Keratinocyte (primary cell): ENCODE data around the gene CYP39A1.

Experiments used
- EZH2 ChIP-seq: IDR thresholded peaks from one replicate; pipeline ENCODE4 v1.6.1; 2012; ENCODE audit warnings: inconsistent platforms, mild to moderate bottlenecking, low read length, moderate library complexity
- TF ChIP-seq, protein P1 (sequence below), 3 experiments: IDR thresholded peaks in 1 of 3; conservative IDR thresholded peaks in 1 of 3; optimal IDR thresholded peaks in 1 of 3; 2 replicates in 2 of 3; 3 replicates in 1 of 3; pipeline versions ENCODE3 to v1.5.1; 2011; ENCODE audit warnings: low read length in 3 of 3, mild to moderate bottlenecking in 3 of 3, moderate library complexity in 2 of 3, control low read depth in 1 of 3, inconsistent platforms in 1 of 3; ENCODE audit not compliant: insufficient read depth in 2 of 3; ENCODE audit errors: extremely low read depth in 1 of 3

DNA sequence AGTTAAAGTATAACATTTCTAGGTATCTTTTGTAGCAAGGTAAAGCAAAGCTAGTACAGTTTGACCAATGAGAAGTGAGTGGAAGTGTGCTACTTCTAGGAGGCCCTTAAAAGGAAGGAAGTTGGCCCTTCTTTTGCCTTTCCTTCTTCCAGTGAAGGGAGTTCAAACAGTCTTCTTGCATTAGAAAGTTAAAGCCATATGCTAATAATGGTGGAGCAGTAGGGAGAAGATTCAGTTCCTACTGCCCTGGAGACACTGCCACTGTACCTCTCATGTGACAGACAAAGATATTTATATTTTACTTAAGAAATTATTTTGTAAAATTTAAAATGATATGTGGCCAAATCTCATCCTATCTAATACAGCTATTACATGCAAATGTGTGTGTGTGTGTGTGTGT is 135.4 kb downstream of the CYP39A1 start:
- TF ChIP-seq, protein P1, sequence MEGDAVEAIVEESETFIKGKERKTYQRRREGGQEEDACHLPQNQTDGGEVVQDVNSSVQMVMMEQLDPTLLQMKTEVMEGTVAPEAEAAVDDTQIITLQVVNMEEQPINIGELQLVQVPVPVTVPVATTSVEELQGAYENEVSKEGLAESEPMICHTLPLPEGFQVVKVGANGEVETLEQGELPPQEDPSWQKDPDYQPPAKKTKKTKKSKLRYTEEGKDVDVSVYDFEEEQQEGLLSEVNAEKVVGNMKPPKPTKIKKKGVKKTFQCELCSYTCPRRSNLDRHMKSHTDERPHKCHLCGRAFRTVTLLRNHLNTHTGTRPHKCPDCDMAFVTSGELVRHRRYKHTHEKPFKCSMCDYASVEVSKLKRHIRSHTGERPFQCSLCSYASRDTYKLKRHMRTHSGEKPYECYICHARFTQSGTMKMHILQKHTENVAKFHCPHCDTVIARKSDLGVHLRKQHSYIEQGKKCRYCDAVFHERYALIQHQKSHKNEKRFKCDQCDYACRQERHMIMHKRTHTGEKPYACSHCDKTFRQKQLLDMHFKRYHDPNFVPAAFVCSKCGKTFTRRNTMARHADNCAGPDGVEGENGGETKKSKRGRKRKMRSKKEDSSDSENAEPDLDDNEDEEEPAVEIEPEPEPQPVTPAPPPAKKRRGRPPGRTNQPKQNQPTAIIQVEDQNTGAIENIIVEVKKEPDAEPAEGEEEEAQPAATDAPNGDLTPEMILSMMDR (optimal IDR thresholded peaks at IDR 0.05 in 1 of 3, IDR thresholded peaks at IDR 0.05 in 1 of 3, conservative IDR thresholded peaks at IDR 0.05 in 1 of 3; ENCODE audit: extremely low read depth in 1 of 3, insufficient read depth in 2 of 3, low read length in 3 of 3), result no peak
- TF ChIP-seq EZH2, result no peak
